GM13977 (cell line): ENCODE results near the gene FUT7.
A peak's percentile ranks its signal among the peaks of the same experiment; 100 is the strongest.

ENCODE experiments used
- DNase-seq: peaks from one replicate; pipeline ENCODE4 v3.0.0; 2012; ENCODE audit warnings: low spot score
- CTCF ChIP-seq: IDR thresholded peaks from 2 replicates; pipeline ENCODE4 v1.5.1; 2012; ENCODE audit warnings: mild to moderate bottlenecking, control low read depth; ENCODE audit not compliant: insufficient read depth; ENCODE audit errors: extremely low read depth, missing control alignments
- in situ Hi-C: fragments of 300-500 bp; cut with MboI; formaldehyde crosslinking; loops from one replicate; pipeline ENCODE4 v1.12.0; 2022; ENCODE audit warnings: low sequenced_read_pairs, low pct_unique_long_range_greater_than_20kb, mixed read lengths, inconsistent platforms; ENCODE audit not compliant: unreplicated experiment

Gene FUT7

DNA sequence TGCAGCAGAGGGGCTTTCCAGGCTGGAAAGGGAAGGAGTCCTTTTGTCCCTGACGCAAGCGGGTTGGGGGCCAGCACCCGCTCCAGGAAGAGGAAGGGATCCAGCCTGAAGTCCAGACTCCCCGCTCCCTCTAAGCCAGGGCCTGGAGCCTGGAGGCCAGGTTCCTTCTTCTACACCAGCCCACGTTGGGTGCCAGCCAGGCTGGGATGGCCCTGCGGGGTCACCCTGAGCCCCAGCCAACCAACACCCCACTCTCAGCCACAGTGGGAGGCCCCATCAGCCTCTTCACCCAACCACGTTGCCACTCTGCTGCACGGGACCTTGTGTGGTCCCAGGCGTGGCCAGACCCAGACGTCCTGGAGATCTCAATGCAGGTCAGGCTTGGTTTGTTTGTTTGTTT is 970 bp upstream of the FUT7 start:
- in situ Hi-C loops = loop anchor here (10.0 kb wide), 1 partner anchor 258 kb away; no protein-coding TSS in a partner anchor
- DNase-seq = no peak
- no peak for TF ChIP-seq CTCF

- DNase-seq = no peak
- no peak for TF ChIP-seq CTCF
- in situ Hi-C loops = loop anchor here (10.0 kb wide), 1 partner anchor 256 kb away; no protein-coding TSS in a partner anchor
These were observed 1.1 kb downstream of the FUT7 start for GRCh38 chr9:137030538-137031527.

GRCh38 chr9:137030006-137030405 is 1.9 kb downstream of the FUT7 start:
- DNase-seq = no peak
- in situ Hi-C loops = loop anchor here (10.0 kb wide), 1 partner anchor 255 kb away; no protein-coding TSS in a partner anchor
- TF ChIP-seq CTCF = no peak

DNA sequence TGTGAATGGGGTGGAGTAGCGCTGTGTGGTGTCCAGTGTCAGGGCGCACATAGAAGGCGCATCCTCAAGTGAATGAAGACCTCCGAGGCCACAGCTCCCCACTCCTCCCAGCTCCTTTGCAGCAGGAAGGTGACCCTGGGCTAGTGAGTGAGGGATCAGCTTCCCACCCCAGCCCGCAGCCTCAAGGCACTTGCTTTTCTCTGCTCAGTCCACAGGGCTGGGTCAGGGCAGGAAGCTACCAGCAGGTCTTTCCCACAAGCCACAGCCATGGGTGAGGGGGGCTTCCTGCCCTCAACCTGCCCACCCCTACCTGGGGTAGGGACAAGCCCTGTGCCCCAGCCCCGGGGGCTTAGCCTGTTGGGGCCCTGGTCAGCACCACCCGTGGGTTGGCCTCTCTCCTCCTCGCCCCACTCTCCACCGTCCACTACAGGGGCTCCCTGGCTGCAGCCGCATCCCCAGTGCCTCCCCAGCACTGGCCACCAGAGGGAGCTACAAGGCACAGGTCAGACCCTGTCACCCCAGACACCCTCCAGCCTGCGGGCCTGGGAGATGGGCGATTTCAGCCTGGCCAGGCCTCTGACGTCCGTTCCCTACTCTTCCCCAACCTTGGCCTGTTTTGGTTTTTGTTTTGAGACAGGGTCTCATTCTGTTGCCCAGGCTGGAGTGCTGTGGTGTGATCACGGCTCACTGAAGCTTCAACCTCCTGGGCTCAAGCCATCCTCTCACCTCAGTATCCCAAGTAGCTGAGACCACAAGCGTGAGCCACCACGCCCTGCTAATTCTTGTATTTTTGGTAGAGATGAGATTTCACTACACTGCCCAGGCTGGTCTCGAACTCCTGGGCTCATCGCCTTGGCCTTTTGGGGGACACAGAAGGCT is 2.6 kb downstream of the FUT7 start:
- TF ChIP-seq CTCF = peak; percentile 97
- DNase-seq = peak; percentile 82
- in situ Hi-C loops = no loop called here

- DNase-seq = peak; percentile 87
- peak; percentile 67 for TF ChIP-seq CTCF
- in situ Hi-C loops = no loop called here
These were observed 3.4 kb downstream of the FUT7 start for GRCh38 chr9:137028263-137029057.
